ENCODE measurements around the gene PCYT1B. TPM values are rescaled to one million over a fixed set of nuclear protein-coding genes. Genes with fewer than 3 reads are reported as not detected.

PCYT1B gene
- polyA plus RNA-seq, 3 donors = 0.15 TPM; not detected in 2

DNA sequence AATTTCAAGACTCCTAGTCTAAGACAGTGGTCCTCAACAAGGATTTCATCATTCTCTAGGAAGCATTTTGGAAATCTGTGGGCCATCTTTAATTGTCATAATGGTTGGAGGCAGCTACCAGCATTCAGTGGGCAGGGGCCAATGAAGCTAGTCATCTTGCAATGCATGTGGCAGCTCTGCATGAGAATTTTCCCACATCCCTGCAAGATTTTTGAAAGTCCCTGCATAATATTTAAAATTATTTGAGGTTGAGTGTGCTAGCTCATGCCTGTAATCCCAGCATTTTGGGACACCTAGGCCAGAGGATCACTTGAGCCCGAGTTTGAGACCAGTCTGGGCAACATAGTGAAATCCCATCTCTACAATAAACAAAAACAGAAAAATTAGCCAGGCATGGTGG lies 44.0 kb downstream of the PCYT1B start:
- no peak overlapping the region for H2AFZ ChIP-seq (ENCODE audit: insufficient read depth, low read depth, low read length, poor library complexity, severe bottlenecking)
- H3K27ac Mint-ChIP-seq = no peak overlapping the region
- H4K20me1 ChIP-seq (ENCODE audit: insufficient read depth, low read length) = no peaks in the 10 kb centered on the region
- intact Hi-C loops (cut with micrococcal nuclease) = no loop called here
- H3K9me3 Mint-ChIP-seq = peaks cover 0 to 4% (median 0%) of the 10 kb centered on the region in 7 donors
- peaks cover 30% of the 10 kb centered on the region for H3K4me1 Mint-ChIP-seq
- H3K79me2 ChIP-seq (ENCODE audit: insufficient read depth, low read length) = no peaks in the 10 kb centered on the region
- no peak for DNase-seq
- no peak overlapping the region for H3K4me3 Mint-ChIP-seq
- no peak overlapping the region for H3K4me2 ChIP-seq (replicated peaks; ENCODE audit: extremely low read depth, low read length, poor library complexity, severe bottlenecking)
- H3K9ac ChIP-seq (ENCODE audit: insufficient read depth, low read length, poor library complexity, severe bottlenecking) = no peak overlapping the region
- no CpG with 5 or more reads among the region's 1 CpG for WGBS (ENCODE audit: insufficient coverage)
- no peaks in the 10 kb centered on the region for H3K27me3 ChIP-seq (ENCODE audit: control insufficient read depth in 2 of 2, insufficient read depth in 2 of 2, low read length in 2 of 2)
- no peaks in the 10 kb centered on the region for H3K36me3 Mint-ChIP-seq
- no peak overlapping the region for H3K4me3 ChIP-seq (replicated peaks in 1 of 3; ENCODE audit: low read depth in 2 of 3, low read length in 3 of 3)
- H3K27ac ChIP-seq (ENCODE audit: low read depth in 1 of 2, low read length in 2 of 2) = no peak overlapping the region
- peaks cover 0 to 4% (median 1%) of the 10 kb centered on the region in 3 donors for H3K27me3 Mint-ChIP-seq (ENCODE audit: low read depth in 3 of 3)
- H3K36me3 ChIP-seq (replicated peaks in 1 of 2; ENCODE audit: control insufficient read depth in 1 of 2, insufficient read depth in 2 of 2, low read length in 2 of 2) = no peaks in the 10 kb centered on the region
- TF ChIP-seq, protein P1, sequence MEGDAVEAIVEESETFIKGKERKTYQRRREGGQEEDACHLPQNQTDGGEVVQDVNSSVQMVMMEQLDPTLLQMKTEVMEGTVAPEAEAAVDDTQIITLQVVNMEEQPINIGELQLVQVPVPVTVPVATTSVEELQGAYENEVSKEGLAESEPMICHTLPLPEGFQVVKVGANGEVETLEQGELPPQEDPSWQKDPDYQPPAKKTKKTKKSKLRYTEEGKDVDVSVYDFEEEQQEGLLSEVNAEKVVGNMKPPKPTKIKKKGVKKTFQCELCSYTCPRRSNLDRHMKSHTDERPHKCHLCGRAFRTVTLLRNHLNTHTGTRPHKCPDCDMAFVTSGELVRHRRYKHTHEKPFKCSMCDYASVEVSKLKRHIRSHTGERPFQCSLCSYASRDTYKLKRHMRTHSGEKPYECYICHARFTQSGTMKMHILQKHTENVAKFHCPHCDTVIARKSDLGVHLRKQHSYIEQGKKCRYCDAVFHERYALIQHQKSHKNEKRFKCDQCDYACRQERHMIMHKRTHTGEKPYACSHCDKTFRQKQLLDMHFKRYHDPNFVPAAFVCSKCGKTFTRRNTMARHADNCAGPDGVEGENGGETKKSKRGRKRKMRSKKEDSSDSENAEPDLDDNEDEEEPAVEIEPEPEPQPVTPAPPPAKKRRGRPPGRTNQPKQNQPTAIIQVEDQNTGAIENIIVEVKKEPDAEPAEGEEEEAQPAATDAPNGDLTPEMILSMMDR (IDR thresholded peaks at IDR 0.05) = no peak
- H3K9me3 ChIP-seq (replicated peaks in 1 of 2; ENCODE audit: control insufficient read depth in 1 of 2, insufficient read depth in 1 of 2, low read length in 2 of 2) = no peaks in the 10 kb centered on the region
- peaks cover 23 to 28% of the 10 kb centered on the region in 2 donors for H3K4me1 ChIP-seq (ENCODE audit: control insufficient read depth in 1 of 2, insufficient read depth in 2 of 2, low read length in 2 of 2)

DNA sequence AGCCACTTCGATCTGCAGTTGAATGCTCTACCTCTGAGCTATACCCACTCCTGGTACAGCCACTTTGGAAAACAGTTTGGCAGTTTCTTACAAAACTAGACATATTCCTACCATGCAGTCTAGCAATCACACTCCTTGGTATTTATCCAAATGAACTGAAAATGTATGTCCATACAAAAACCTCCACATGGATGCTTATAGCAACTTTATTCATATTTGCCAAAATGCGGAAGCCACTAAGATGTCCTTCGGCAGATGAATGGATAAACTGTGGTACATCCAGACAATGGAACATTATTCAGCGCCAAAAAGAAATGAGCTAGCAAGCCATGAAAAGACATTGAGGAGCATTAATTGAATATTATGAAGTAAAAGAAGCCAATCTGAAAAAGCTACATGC lies 45.3 kb downstream of the PCYT1B start:
- no peaks in the 10 kb centered on the region for H3K36me3 Mint-ChIP-seq
- no peak overlapping the region for H3K4me2 ChIP-seq (replicated peaks; ENCODE audit: extremely low read depth, low read length, poor library complexity, severe bottlenecking)
- peaks cover 10 to 15% of the 10 kb centered on the region in 2 donors for H3K4me1 ChIP-seq (ENCODE audit: control insufficient read depth in 1 of 2, insufficient read depth in 2 of 2, low read length in 2 of 2)
- H3K36me3 ChIP-seq (replicated peaks in 1 of 2; ENCODE audit: control insufficient read depth in 1 of 2, insufficient read depth in 2 of 2, low read length in 2 of 2) = no peaks in the 10 kb centered on the region
- no peak overlapping the region for H2AFZ ChIP-seq (ENCODE audit: insufficient read depth, low read depth, low read length, poor library complexity, severe bottlenecking)
- H3K27ac ChIP-seq (ENCODE audit: low read depth in 1 of 2, low read length in 2 of 2) = no peak overlapping the region
- no peak overlapping the region for H3K4me3 ChIP-seq (replicated peaks in 1 of 3; ENCODE audit: low read depth in 2 of 3, low read length in 3 of 3)
- H4K20me1 ChIP-seq (ENCODE audit: insufficient read depth, low read length) = no peaks in the 10 kb centered on the region
- no peaks in the 10 kb centered on the region for H3K79me2 ChIP-seq (ENCODE audit: insufficient read depth, low read length)
- no peaks in the 10 kb centered on the region for H3K27me3 ChIP-seq (ENCODE audit: control insufficient read depth in 2 of 2, insufficient read depth in 2 of 2, low read length in 2 of 2)
- no peak overlapping the region for H3K4me3 Mint-ChIP-seq
- H3K27ac Mint-ChIP-seq = no peak overlapping the region
- no peak overlapping the region for H3K9ac ChIP-seq (ENCODE audit: insufficient read depth, low read length, poor library complexity, severe bottlenecking)
- peaks cover 0 to 4% (median 0%) of the 10 kb centered on the region in 7 donors for H3K9me3 Mint-ChIP-seq
- H3K9me3 ChIP-seq (replicated peaks in 1 of 2; ENCODE audit: control insufficient read depth in 1 of 2, insufficient read depth in 1 of 2, low read length in 2 of 2) = no peaks in the 10 kb centered on the region
- peaks cover 17% of the 10 kb centered on the region for H3K4me1 Mint-ChIP-seq
- H3K27me3 Mint-ChIP-seq (ENCODE audit: low read depth in 3 of 3) = peaks cover 0 to 6% (median 1%) of the 10 kb centered on the region in 3 donors
- no peak for DNase-seq
- intact Hi-C loops (cut with micrococcal nuclease) = no loop called here
- TF ChIP-seq, protein P1 (IDR thresholded peaks at IDR 0.05) = no peak
- 83% methylated on average over 1 of the region's 4 CpGs for WGBS (ENCODE audit: insufficient coverage)

Measured in CD14-positive monocyte (primary cell).